BLaER1 treated with 17β-estradiol and CSF1 and Interleukin-3, amounts not matched to agents 10 nM and 100 nM (cell line): ENCODE measurements around the gene UBXN10.
A peak's percentile ranks its signal among the peaks of the same experiment; 100 is the strongest.

Source experiments
- H3K27ac ChIP-seq, 11 experiments: shearing (Covaris generic); formaldehyde crosslinking; 2 replicates each; pipeline ENCODE4 v1.8.1; 2022
- H3K27me3 ChIP-seq, 11 experiments: shearing (Covaris generic); formaldehyde crosslinking; 2 replicates each; pipeline ENCODE4 v1.8.1; 2022
- H3K36me3 ChIP-seq, 11 experiments: shearing (Covaris generic); formaldehyde crosslinking; 2 replicates each; pipeline ENCODE4 v1.8.1; 2022
- H3K4me1 ChIP-seq, 10 experiments: shearing (Covaris generic); formaldehyde crosslinking; 2 replicates each; pipeline ENCODE4 v1.8.1; 2022
- H3K4me2 ChIP-seq, 11 experiments: shearing (Covaris generic); formaldehyde crosslinking; 2 replicates each; pipeline ENCODE4 v1.8.1; 2022
- H3K4me3 ChIP-seq, 10 experiments: shearing (Covaris generic); formaldehyde crosslinking; 2 replicates each; pipeline ENCODE4 v1.8.1; 2022
- H3K9ac ChIP-seq, 11 experiments: shearing (Covaris generic); formaldehyde crosslinking; 2 replicates each; pipeline ENCODE4 v1.8.1; 2022
- H3K9me3 ChIP-seq, 11 experiments: shearing (Covaris generic); formaldehyde crosslinking; replicated peaks in 1 of 11; 2 replicates each; pipeline ENCODE4 v1.8.1; 2022
- H4K20me1 ChIP-seq, 11 experiments: shearing (Covaris generic); formaldehyde crosslinking; 2 replicates each; pipeline ENCODE4 v1.8.1; 2022
- Cebpa-rat ChIP-seq, 11 experiments: shearing (Covaris generic); IDR thresholded peaks; 2 replicates each; pipeline ENCODE4 v1.8.1; 2022

Gene UBXN10

DNA sequence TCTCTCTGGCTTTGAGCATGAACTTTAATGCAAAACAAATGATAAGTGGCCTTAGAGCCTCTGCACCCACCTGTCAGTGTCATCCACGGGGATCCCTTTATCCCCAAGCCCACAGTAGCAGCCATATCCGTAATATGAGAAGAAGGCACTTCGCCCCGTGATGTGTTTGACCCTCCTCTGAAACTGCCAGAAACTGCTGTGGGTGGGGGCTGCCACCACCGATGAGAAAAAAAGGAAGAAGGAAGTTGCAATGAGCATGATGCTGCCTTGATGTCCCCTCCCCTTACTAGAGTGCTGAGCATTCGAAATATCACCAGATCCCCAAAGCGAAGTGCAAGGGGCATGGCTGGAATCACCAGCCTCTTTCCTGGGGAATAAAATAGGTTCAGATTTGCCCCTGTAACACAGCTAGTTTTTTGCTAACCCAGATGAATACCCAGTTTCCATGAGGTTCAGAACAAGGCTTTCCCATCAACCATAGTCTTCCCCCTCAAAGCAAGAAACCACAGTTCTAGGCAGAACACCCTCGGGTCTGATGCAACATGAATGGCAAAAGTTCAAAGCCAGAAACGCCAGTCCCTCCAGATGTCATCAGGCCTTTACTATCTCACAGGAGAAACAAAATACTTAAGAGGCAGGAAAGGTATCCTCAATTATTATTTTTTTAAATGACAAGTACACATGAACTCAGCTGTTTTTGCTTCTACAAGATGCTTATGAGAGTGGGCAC, 10.8 kb upstream of the UBXN10 start:
- H3K9me3 ChIP-seq: peaks cover 0 to 11% (median 4%) of the 10 kb centered on the region in 11 experiments; a peak in 13 of 22 replicates
- H3K4me1 ChIP-seq: peaks cover 47 to 98% (median 80%) of the 10 kb centered on the region in 10 experiments
- peak overlapping the region in 8 of 11 experiments; percentile 35 to 68 (median 58); a peak in 12 of 22 replicates for H3K9ac ChIP-seq
- peak overlapping the region; percentile 31 to 92 (median 87); a peak in 21 of 22 replicates for H3K27ac ChIP-seq
- H4K20me1 ChIP-seq: no peaks in the 10 kb centered on the region
- H3K27me3 ChIP-seq: no peaks in the 10 kb centered on the region
- peak in 7 of 11 experiments; percentile 26 to 72 (median 34); a peak in 7 of 22 replicates for TF ChIP-seq Cebpa-rat (IDR thresholded peaks at IDR 0.05)
- peak overlapping the region in 6 of 10 experiments; percentile 17 to 64 (median 48); a peak in 9 of 20 replicates for H3K4me3 ChIP-seq
- peak overlapping the region; percentile 24 to 88 (median 79) for H3K4me2 ChIP-seq
- H3K36me3 ChIP-seq: no peaks in the 10 kb centered on the region

- peak overlapping the region in 7 of 11 experiments; percentile 12 to 53 (median 44); a peak in 9 of 22 replicates for H3K27ac ChIP-seq
- H3K9me3 ChIP-seq: peaks cover 0 to 13% (median 4%) of the 10 kb centered on the region in 11 experiments; a peak in 13 of 22 replicates
- H3K4me1 ChIP-seq: peaks cover 30 to 100% (median 66%) of the 10 kb centered on the region in 10 experiments
- TF ChIP-seq Cebpa-rat (IDR thresholded peaks at IDR 0.05): no peak
- H4K20me1 ChIP-seq: no peaks in the 10 kb centered on the region
- H3K4me3 ChIP-seq: no peak overlapping the region
- H3K36me3 ChIP-seq: no peaks in the 10 kb centered on the region
- H3K27me3 ChIP-seq: no peaks in the 10 kb centered on the region
- H3K4me2 ChIP-seq: peak overlapping the region in 9 of 11 experiments; percentile 2 to 67 (median 42); a peak in 16 of 22 replicates
- H3K9ac ChIP-seq: peak overlapping the region in 1 of 11 experiments; percentile 26; a peak in 1 of 22 replicates
These were observed 7.1 kb upstream of the UBXN10 start for GRCh38 chr1:20178634-20179370.

- no peak overlapping the region for H3K4me3 ChIP-seq
- H3K9ac ChIP-seq: no peak overlapping the region
- no peaks in the 10 kb centered on the region for H3K36me3 ChIP-seq
- no peaks in the 10 kb centered on the region for H4K20me1 ChIP-seq
- TF ChIP-seq Cebpa-rat (IDR thresholded peaks at IDR 0.05): no peak
- H3K9me3 ChIP-seq: peaks cover 0 to 13% (median 4%) of the 10 kb centered on the region in 11 experiments; a peak in 13 of 22 replicates
- H3K27me3 ChIP-seq: no peaks in the 10 kb centered on the region
- peak overlapping the region in 8 of 11 experiments; percentile 2 to 67 (median 49); a peak in 15 of 22 replicates for H3K4me2 ChIP-seq
- H3K27ac ChIP-seq: peak overlapping the region in 6 of 11 experiments; percentile 18 to 53 (median 43); a peak in 6 of 22 replicates
- peaks cover 35 to 100% (median 66%) of the 10 kb centered on the region in 10 experiments for H3K4me1 ChIP-seq
These were observed 6.3 kb upstream of the UBXN10 start for GRCh38 chr1:20179371-20180128.

- no peaks in the 10 kb centered on the region for H3K27me3 ChIP-seq
- H4K20me1 ChIP-seq: no peaks in the 10 kb centered on the region
- H3K4me3 ChIP-seq: no peak overlapping the region
- peak overlapping the region in 3 of 11 experiments; percentile 6 to 29 (median 17); a peak in 5 of 22 replicates for H3K4me2 ChIP-seq
- H3K4me1 ChIP-seq: peaks cover 35 to 100% (median 66%) of the 10 kb centered on the region in 10 experiments
- H3K36me3 ChIP-seq: no peaks in the 10 kb centered on the region
- TF ChIP-seq Cebpa-rat (IDR thresholded peaks at IDR 0.05): no peak
- peaks cover 0 to 13% (median 4%) of the 10 kb centered on the region in 11 experiments; a peak in 13 of 22 replicates for H3K9me3 ChIP-seq
- peak overlapping the region in 6 of 11 experiments; percentile 1 to 53 (median 26); a peak in 5 of 22 replicates for H3K27ac ChIP-seq
- H3K9ac ChIP-seq: no peak overlapping the region
These were observed 5.6 kb upstream of the UBXN10 start for GRCh38 chr1:20180129-20180843.

DNA sequence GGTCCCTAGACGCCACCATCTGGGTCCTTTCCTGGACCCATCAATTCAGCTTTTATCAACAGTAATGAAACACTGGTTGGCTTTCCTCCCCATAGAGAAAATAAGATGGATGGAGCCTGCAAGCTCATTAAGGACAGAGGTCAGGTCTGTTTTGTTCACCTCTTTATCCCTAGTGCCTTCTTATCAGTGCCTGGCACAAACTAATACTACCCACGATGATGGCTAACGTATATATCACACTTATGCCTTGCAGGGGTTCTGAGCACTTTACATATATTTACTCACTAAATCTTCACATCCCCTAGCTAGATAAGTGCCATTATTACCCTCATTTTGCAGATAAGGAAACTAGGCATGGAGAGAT, 5.1 kb upstream of the UBXN10 start:
- Histone ChIP-seq H3K36me3 (no peaks in the 10 kb centered on the region), H3K4me2 (peak overlapping the region in 3 of 11 experiments; percentile 6 to 29 (median 17); a peak in 6 of 22 replicates), H3K27ac (peak overlapping the region in 5 of 11 experiments; percentile 1 to 42 (median 18); a peak in 4 of 22 replicates), H3K9me3 (peaks cover 0 to 13% (median 4%) of the 10 kb centered on the region in 11 experiments; a peak in 13 of 22 replicates), H3K4me3 (no peak overlapping the region), H4K20me1 (no peaks in the 10 kb centered on the region), H3K27me3 (no peaks in the 10 kb centered on the region), H3K4me1 (peaks cover 35 to 100% (median 66%) of the 10 kb centered on the region in 10 experiments), H3K9ac (no peak overlapping the region)
- TF ChIP-seq Cebpa-rat (IDR thresholded peaks at IDR 0.05): no peak

GRCh38 chr1:20182415-20182814, 3.5 kb upstream of the UBXN10 start:
- H4K20me1 ChIP-seq: no peaks in the 10 kb centered on the region
- TF ChIP-seq Cebpa-rat (IDR thresholded peaks at IDR 0.05): no peak
- peaks cover 49 to 99% (median 72%) of the 10 kb centered on the region in 10 experiments for H3K4me1 ChIP-seq
- H3K36me3 ChIP-seq: no peaks in the 10 kb centered on the region
- H3K27me3 ChIP-seq: no peaks in the 10 kb centered on the region
- H3K4me3 ChIP-seq: no peak overlapping the region
- peak overlapping the region in 8 of 11 experiments; percentile 18 to 97 (median 96); a peak in 12 of 22 replicates for H3K27ac ChIP-seq
- H3K9me3 ChIP-seq: peaks cover 0 to 13% (median 4%) of the 10 kb centered on the region in 11 experiments; a peak in 13 of 22 replicates
- no peak overlapping the region for H3K9ac ChIP-seq
- H3K4me2 ChIP-seq: peak overlapping the region in 9 of 11 experiments; percentile 4 to 97 (median 95); a peak in 14 of 22 replicates

DNA sequence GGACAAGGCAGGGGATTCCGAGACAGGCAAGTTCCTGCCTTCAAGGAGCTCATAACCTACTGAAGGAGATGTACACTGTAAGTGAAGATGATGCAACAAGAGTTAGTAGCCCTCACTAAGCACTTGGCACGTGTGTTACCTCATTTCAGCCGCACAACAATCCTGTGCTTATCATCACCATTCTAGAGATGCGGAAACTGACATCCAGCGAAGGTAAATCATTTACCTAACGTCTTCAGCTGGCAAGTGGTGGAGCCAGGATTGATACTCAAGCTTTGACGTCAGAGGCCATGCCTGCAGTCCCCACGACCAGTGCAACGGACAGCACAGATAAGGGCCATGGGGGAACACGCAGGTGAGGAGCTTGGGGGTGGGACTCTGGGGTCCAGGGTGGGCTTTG, 2.9 kb upstream of the UBXN10 start:
- no peak overlapping the region for H3K4me3 ChIP-seq
- peaks cover 55 to 99% (median 78%) of the 10 kb centered on the region in 10 experiments for H3K4me1 ChIP-seq
- peak in 1 of 11 experiments; percentile 7; a peak in 1 of 22 replicates for TF ChIP-seq Cebpa-rat (IDR thresholded peaks at IDR 0.05)
- no peaks in the 10 kb centered on the region for H3K27me3 ChIP-seq
- H3K36me3 ChIP-seq: no peaks in the 10 kb centered on the region
- H3K27ac ChIP-seq: peak overlapping the region in 9 of 11 experiments; percentile 94 to 97 (median 96); a peak in 15 of 22 replicates
- peaks cover 0 to 13% (median 4%) of the 10 kb centered on the region in 11 experiments; a peak in 13 of 22 replicates for H3K9me3 ChIP-seq
- H3K4me2 ChIP-seq: peak overlapping the region in 10 of 11 experiments; percentile 93 to 99 (median 96); a peak in 18 of 22 replicates
- no peak overlapping the region; a peak in 1 of 22 replicates for H3K9ac ChIP-seq
- H4K20me1 ChIP-seq: no peaks in the 10 kb centered on the region
